Esophagus muscularis mucosa (tissue), 4 donors: ENCODE results near the gene PAX5.

ENCODE experiments used
- EP300 ChIP-seq: sonication (generic); formaldehyde crosslinking; IDR thresholded peaks from one replicate; pipeline ENCODE4 v1.6.1; 2017; ENCODE audit warnings: antibody characterized with exemption
- POLR2A ChIP-seq: fragments of 450-650 bp; IDR thresholded peaks from one replicate; pipeline ENCODE4 v1.6.1; 2017; ENCODE audit warnings: antibody characterized with exemption, moderate library complexity, mild to moderate bottlenecking, low read depth
- POLR2AphosphoS5 ChIP-seq, 2 donors: sonication (generic); formaldehyde crosslinking; IDR thresholded peaks; one replicate each; pipeline ENCODE4 v1.6.1; 2017; ENCODE audit warnings: antibody characterized with exemption in 2 of 2
- TF ChIP-seq, protein P1 (sequence below), 3 experiments: fragments of 200-600 bp in 2 of 3; fragments of 450-650 bp in 1 of 3; sonication (generic) in 2 of 3; IDR thresholded peaks; one replicate each; pipeline ENCODE4 v1.5.1; 2017 to 2019; ENCODE audit warnings: antibody characterized with exemption in 3 of 3, mild to moderate bottlenecking in 2 of 3, moderate library complexity in 1 of 3

DNA sequence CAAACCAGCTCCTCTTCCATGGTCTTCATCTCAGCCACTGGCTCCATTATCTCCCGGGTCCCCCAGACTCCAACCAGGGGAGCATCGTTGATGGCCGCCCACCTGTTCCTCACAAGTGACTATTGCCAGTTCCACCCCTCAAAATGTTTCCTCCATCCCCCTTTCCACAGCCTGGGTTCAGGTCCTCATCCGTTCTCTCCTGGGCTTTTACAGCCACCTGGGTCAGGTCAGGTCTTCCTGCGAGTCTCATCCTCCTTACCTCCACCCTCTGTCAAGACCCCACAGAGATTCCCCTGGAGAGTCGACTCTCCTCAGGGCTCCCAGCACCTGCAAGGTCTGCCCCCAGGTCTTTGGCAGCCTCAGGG, 133.2 kb downstream of the PAX5 start:
- TF ChIP-seq POLR2AphosphoS5 (IDR thresholded peaks at IDR 0.05), result no peak
- TF ChIP-seq, protein P1, sequence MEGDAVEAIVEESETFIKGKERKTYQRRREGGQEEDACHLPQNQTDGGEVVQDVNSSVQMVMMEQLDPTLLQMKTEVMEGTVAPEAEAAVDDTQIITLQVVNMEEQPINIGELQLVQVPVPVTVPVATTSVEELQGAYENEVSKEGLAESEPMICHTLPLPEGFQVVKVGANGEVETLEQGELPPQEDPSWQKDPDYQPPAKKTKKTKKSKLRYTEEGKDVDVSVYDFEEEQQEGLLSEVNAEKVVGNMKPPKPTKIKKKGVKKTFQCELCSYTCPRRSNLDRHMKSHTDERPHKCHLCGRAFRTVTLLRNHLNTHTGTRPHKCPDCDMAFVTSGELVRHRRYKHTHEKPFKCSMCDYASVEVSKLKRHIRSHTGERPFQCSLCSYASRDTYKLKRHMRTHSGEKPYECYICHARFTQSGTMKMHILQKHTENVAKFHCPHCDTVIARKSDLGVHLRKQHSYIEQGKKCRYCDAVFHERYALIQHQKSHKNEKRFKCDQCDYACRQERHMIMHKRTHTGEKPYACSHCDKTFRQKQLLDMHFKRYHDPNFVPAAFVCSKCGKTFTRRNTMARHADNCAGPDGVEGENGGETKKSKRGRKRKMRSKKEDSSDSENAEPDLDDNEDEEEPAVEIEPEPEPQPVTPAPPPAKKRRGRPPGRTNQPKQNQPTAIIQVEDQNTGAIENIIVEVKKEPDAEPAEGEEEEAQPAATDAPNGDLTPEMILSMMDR (IDR thresholded peaks at IDR 0.05), result no peak
- no peak for TF ChIP-seq POLR2A
- TF ChIP-seq EP300, result no peak
